COR-L47 (cell line): ENCODE results near the gene METTL25B.

Experiments
- DNase-seq: peaks from one replicate; lab custom pipeline; 2025; lab: John Stamatoyannopoulos, UW

Gene METTL25B

GRCh38 chr1:156726549-156727226, 1.6 kb upstream of the METTL25B start:
- DNase-seq: peak; percentile 43

- no peak for DNase-seq
Observed at GRCh38 chr1:156727492-156727891, 777 bp upstream of the METTL25B start.

- DNase-seq: peak; percentile 96
Observed at GRCh38 chr1:156728599-156729462, 562 bp downstream of the METTL25B start, which contains the start of gene ISG20L2. ISG20L2 (minus strand) TSS chr1:156728766; CDS start chr1:156727652, 1,114 bp downstream.

- no peak for DNase-seq
Observed at GRCh38 chr1:156733989-156734584, 5.8 kb downstream of the METTL25B start.

- no peak for DNase-seq
Observed at GRCh38 chr1:156738407-156738806, 10.1 kb downstream of the METTL25B start.

- no peak for DNase-seq
Observed at GRCh38 chr1:156738916-156739315, 10.6 kb downstream of the METTL25B start.

GRCh38 chr1:156740237-156740740, 12.0 kb downstream of the METTL25B start:
- DNase-seq: no peak

- DNase-seq: peak; percentile 99
Observed at GRCh38 chr1:156740741-156741480, 12.6 kb downstream of the METTL25B start, which contains the start of gene MRPL24. MRPL24 (minus strand) TSS chr1:156741088; CDS start chr1:156738704, 2,384 bp downstream.

GRCh38 chr1:156741481-156741983, 13.3 kb downstream of the METTL25B start:
- DNase-seq: no peak

GRCh38 chr1:156742017-156742416, 13.7 kb downstream of the METTL25B start:
- no peak for DNase-seq

GRCh38 chr1:156742801-156743200, 14.5 kb downstream of the METTL25B start:
- no peak for DNase-seq

- DNase-seq: no peak
Observed at GRCh38 chr1:156743367-156744302, 15.4 kb downstream of the METTL25B start.

GRCh38 chr1:156744344-156744743, 16.1 kb downstream of the METTL25B start:
- DNase-seq: no peak

GRCh38 chr1:156744786-156745419, 16.6 kb downstream of the METTL25B start:
- no peak for DNase-seq

- DNase-seq: no peak
Observed at GRCh38 chr1:156745881-156746280, 17.6 kb downstream of the METTL25B start.

GRCh38 chr1:156746406-156746727, 18.1 kb downstream of the METTL25B start:
- DNase-seq: no peak

GRCh38 chr1:156746728-156747631, 18.7 kb downstream of the METTL25B start:
- peak; percentile 81 for DNase-seq

GRCh38 chr1:156747742-156748669, 19.7 kb downstream of the METTL25B start:
- no peak for DNase-seq
